Skin epidermis (tissue), 12 donors: ENCODE data around the gene ALKBH4.
A peak's percentile ranks its signal among the peaks of the same experiment; 100 is the strongest.
"Not testable (repeated sequence)": the region's sequence is repeated elsewhere in the genome, so short reads cannot be mapped to it uniquely, and the experiment has no call there.

Experiments
- H3K27ac ChIP-seq, 21 experiments: fragments of 200-600 bp; sonication (generic) in 11 of 21; one replicate each; pipeline ENCODE4 v1.5.0; 2020; ENCODE audit warnings: mild to moderate bottlenecking in 3 of 21, inconsistent platforms in 2 of 21, moderate library complexity in 2 of 21
- H3K4me3 ChIP-seq, 7 experiments: fragments of 200-600 bp; sonication (generic) in 2 of 7; one replicate each; pipeline ENCODE4 v1.5.0; 2020; ENCODE audit warnings: inconsistent platforms in 2 of 7, mild to moderate bottlenecking in 2 of 7, moderate library complexity in 1 of 7

ALKBH4 gene

GRCh38 chr7:102479209-102479584 lies 14.5 kb upstream of the ALKBH4 start:
- peak overlapping the region in 1 of 7 experiments; percentile 33 for H3K4me3 ChIP-seq
- H3K27ac ChIP-seq = not testable (repeated sequence)

DNA sequence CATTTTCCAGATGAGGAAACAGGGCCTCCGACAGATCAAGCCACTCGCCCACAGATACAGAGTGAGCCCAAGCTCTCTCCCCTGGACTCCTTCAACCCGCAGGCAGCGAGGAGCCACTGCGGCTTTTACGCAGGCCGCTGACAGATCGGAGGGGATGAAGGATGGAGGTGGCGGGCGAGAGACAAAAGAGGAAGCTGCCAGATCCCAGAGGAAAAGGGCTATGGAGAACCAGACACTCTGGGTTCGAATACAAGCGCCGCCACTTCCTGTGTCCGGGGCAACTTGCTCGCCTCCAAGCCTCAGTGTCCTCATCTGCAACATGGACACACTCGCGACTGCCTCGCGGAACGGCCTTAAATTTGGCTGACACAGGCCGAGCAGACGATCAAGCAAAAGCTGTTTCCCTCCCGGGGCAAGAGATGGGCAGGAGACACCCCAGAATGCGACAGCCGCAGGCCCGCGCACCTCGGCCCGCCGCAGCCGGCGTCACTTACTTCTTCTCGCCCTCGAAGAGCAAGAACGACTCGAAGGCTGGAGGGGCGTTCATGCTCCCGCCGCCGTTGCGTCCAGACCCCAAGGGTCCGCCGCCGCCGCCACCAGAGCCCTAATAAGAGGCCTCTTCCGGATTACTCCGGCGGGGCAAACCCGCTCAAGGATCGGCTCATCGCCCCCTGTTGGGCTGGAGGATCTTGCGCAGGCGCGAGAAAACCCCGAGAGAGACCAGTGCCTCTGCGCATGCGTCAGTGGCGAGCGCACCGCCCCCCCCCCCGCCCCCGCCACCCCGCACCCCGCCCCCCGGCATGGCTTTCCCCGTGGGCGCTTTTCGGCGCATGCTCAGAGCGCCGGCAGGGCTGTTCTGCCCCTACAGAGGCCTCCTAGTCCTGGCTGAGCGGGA lies 13.9 kb upstream of the ALKBH4 start, which contains the start of gene POLR2J:
Gene POLR2J, minus strand, starts transcription at position 609 of the 895 bp plus-strand sequence. Its CDS starts 62 bp downstream, at position 547.
- Histone ChIP-seq H3K4me3 (peak within 1 kb of the TSS; percentile 25 to 54 (median 35)), H3K27ac (peak within 1 kb of the TSS in 10 of 21 experiments; percentile 41 to 79 (median 53))

DNA sequence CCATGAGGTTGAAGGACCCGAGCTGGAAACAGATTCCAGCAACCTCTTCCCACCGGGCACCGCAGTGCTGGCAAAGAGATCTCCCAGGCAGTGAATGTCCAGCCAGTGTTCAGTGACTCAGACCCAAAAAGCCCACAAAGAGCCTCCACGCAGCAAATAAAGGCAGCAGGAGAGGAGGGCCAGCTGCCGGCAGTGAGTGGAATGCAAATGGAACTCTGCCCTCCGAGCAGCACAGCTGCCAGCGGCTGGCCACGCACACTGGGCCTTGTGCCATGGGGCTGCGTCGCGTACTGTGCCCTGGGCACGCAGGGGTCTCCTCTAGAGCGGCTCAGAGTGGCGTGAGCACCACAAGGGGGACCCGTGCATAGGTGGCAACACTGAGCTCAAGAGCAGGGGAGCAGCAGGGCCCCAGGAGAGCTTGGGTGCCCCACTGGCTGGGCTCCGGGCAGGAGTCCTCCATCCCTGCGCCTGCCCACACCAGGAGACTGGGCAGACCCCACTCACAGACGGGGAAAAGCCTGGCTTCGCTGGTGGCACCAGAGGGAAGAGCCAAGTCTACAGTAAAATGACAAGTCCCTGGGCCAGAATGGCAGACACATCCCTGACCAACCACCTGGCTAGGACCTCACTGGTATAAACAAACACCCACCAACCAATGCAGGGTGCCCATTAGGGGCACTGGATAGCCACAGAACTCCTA lies 10.2 kb upstream of the ALKBH4 start:
- not testable (repeated sequence) for H3K27ac ChIP-seq, H3K4me3 ChIP-seq

DNA sequence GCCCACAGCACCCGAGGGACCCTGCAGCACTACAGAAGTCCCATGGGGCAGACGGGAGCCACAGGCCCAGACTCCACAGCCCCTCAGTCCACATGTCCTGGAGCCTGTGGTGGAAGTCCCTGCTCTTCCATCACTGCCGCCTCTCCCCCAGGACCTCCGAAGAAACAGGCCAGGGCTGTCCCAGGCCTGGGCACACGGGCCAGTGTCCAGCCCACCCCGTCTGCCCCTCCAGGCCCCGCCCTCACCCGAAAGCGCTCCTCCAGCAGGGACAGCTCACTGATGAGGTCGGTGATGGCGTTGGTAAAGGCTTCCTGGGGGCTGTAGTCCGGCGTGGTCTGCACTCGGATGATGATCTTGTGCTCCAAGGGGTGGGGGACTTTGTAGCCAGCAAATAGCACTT lies 9.5 kb upstream of the ALKBH4 start:
- H3K4me3 ChIP-seq, H3K27ac ChIP-seq: not testable (repeated sequence)

GRCh38 chr7:102473271-102473991 lies 8.8 kb upstream of the ALKBH4 start:
- H3K4me3 ChIP-seq = no peak overlapping the region
- H3K27ac ChIP-seq = no peak overlapping the region

GRCh38 chr7:102472126-102473041 lies 7.7 kb upstream of the ALKBH4 start:
- no peak overlapping the region for H3K4me3 ChIP-seq
- H3K27ac ChIP-seq = no peak overlapping the region

GRCh38 chr7:102471791-102472125 lies 7.1 kb upstream of the ALKBH4 start:
- Histone ChIP-seq H3K27ac (no peak overlapping the region), H3K4me3 (no peak overlapping the region)

GRCh38 chr7:102469972-102470825 lies 5.5 kb upstream of the ALKBH4 start:
- Histone ChIP-seq H3K27ac (no peak overlapping the region), H3K4me3 (no peak overlapping the region)

- no peak overlapping the region for H3K4me3 ChIP-seq
- H3K27ac ChIP-seq = no peak overlapping the region
Measured at GRCh38 chr7:102469351-102469971, 4.8 kb upstream of the ALKBH4 start.

DNA sequence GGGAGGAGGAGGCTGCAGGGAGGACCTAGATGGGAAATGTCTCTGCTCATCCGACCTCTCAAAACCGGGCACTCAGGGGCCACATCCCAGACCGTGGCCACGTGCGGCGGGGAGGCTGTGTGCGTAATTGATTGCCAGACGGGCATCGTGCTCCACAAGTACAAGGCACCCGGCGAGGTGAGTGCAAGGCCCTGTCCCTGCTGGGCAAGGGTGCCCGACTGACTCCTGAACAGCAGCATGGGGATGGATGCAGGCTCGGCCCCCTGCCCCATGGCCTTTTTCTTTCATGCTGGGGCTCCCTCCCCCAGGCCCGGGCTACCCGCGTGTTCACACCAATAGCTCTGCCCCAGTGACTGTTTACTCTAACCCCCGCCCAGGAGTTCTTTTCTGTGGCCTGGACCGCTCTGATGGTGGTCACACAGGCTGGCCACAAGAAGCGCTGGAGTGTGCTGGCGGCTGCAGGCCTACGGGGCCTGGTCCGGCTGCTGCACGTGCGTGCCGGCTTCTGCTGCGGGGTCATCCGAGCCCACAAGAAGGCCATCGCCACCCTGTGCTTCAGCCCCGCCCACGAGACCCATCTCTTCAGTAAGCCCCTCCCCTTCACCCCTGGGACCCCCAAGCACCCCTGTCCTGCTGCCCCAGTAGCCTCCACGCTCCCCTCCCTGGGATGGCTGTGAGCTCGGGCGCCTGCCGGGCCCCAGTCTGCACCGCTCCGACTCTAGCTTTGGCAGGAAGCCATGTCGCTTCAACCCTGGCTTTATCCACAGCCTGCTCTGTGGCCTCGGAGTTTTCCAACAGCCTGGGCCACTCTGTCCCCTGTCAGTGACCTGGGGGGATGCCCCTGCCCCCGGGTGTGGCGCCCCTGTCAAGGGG lies 4.1 kb upstream of the ALKBH4 start:
- H3K4me3 ChIP-seq = no peak overlapping the region
- no peak overlapping the region for H3K27ac ChIP-seq

DNA sequence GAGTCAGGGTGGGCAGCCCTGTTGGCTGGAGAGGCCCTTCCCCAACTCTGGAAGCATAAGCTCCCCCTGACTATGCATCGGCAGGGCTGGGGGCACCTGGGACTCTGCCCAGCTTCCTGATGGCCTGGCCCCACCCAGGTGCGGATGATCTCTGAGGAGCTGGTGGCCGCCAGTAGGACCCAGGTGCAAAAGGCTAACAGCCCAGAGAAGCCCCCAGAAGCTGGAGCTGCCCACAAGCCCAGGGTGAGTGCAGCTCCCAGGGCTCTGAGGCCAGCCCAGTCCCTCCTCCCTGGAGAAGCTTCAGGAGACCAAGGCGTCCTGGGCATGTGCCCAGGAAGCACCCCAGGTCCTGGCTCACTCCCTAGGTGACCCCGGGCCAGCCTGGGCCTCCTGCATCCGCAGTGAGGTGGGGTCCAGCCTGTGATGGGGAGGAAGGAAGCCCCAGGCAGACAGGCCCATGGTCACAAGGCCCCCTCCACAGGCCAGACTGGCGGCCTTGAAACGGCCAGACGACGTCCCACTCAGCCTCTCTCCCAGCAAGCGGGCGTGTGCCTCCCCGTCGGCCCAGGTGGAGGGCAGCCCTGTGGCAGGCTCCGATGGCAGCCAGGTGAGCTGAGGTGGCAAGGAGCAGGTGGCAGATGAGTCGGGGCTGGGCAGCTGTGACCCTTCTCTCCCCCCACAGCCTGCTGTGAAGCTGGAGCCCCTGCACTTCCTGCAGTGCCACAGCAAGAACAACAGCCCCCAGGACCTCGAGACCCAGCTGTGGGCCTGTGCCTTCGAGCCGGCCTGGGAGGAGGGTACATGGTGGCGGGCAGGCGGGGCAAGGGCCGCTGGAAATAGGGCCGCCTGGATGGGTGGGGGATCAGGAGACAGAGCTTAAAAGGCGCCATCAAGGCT lies 3.2 kb upstream of the ALKBH4 start:
- Histone ChIP-seq H3K27ac (no peak overlapping the region), H3K4me3 (no peak overlapping the region)

DNA sequence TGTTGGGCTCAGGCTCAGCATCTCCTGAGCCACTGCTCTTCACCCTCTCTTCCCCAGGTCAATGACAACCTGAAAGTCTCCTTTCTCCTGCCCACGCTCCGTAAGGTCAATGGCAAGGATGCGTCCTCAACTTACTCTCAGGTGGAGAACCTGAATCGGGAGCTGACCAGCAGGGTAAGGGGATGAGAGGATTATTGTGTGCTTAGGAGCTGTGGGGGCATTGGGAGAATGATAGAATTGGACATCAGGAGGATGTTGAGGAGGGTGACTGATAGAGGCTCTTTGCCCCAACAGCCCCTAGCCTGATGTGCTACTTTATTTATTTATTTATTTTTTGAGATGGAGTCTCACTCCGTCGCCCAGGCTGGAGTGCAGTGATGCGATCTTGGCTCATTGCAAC lies 1.4 kb upstream of the ALKBH4 start:
- peak overlapping the region in 1 of 21 experiments; percentile 86 for H3K27ac ChIP-seq
- H3K4me3 ChIP-seq = peak overlapping the region in 1 of 7 experiments; percentile 99

- peak overlapping the region; percentile 79 to 100 (median 86) for H3K4me3 ChIP-seq
- peak overlapping the region; percentile 55 to 93 (median 85) for H3K27ac ChIP-seq
Measured at GRCh38 chr7:102463841-102464576, 654 bp downstream of the ALKBH4 start.

DNA sequence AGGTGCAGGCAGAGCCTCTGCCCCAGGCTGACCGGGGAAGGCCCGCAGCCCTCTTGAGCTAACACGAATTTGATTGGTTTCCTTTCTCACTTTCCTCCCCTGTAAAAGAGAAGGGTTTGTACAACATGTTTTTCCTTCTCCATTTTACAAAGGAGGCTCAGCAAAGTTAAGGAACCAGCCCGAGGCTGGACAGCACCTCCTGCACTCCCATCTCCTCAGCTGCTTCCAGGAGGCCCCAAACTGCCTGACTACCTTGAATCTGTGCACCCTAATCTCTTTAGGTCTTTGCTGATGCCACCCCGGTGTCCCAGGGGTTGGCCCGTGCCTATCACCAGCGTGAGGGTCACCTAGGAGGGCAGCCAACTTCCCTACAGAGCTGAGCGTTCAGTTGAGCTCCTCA lies 4.2 kb downstream of the ALKBH4 start:
- no peak overlapping the region for H3K4me3 ChIP-seq
- no peak overlapping the region for H3K27ac ChIP-seq

DNA sequence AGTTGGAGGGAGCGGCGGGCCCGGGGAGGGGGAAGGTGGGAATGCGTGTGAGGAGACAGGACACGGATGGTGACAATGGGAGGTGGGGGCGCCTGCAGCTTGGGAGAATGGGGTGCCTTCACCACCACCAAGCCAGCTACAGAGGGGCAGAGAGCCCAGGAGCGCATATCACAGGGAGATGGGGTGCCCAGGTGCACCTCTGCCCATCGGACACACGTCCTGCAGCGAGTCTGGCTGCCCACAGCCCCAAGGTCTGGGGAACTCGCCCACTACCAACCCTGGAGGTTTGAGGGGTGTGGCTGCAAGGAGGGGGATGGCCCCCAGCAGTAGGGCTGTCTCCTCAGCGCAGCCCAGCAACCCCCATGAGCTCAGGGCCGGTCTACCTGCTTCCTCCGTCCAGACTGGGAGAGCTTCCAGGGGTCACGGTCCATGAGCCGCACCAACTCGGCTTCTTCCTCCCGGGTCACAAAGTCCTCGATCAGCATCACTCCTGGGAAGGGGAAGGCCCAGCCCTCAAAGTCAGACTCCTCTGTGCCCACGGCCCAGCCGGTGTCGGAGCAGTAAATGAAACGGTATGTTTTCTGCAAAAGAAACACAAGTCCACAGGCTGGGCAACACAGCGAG lies 5.3 kb downstream of the ALKBH4 start:
- H3K27ac ChIP-seq = no peak overlapping the region
- no peak overlapping the region for H3K4me3 ChIP-seq
